Body of pancreas (tissue), 4 donors: Measurements from ENCODE around the gene CASKIN2.

ENCODE experiments used
- CTCF ChIP-seq, 7 experiments: fragments of 450-650 bp in 4 of 7; fragments of 200-600 bp in 3 of 7; sonication (generic) in 3 of 7; IDR thresholded peaks; one replicate each; pipeline ENCODE4 v1.5.1; 2016 to 2019; ENCODE audit warnings: antibody characterized with exemption in 7 of 7
- POLR2A ChIP-seq, 3 donors: fragments of 450-650 bp; IDR thresholded peaks; one replicate each; pipeline ENCODE4 v1.6.1; 2016; ENCODE audit warnings: antibody characterized with exemption in 3 of 3, mild to moderate bottlenecking in 2 of 3

GRCh38 chr17:75544250-75544649, 28.9 kb upstream of the CASKIN2 start:
- TF ChIP-seq CTCF (IDR thresholded peaks at IDR 0.05) (no peak), POLR2A (IDR thresholded peaks at IDR 0.05) (no peak)
